Caco-2 (cell line): Measurements from ENCODE around the gene KCNN3. TPM values are rescaled to one million over a fixed set of nuclear protein-coding genes. Genes with fewer than 3 reads are reported as not detected.

Source experiments
- BruUV-seq: library from RNA; stranded (reverse); fragments of 400-500 nt; replicated peaks from 2 replicates; lab custom pipeline; 2021; lab: Mats Ljungman, UMichigan
- CTCF ChIA-PET: fragments of 300-600 bp; sonication (Branson Sonifier 250); formaldehyde crosslinking; loops from one replicate; lab custom pipeline; 2022; ENCODE audit warnings: antibody characterized with exemption; lab: Charles Lee
- POLR2A ChIA-PET: fragments of 300-600 bp; sonication (Branson Sonifier 250); formaldehyde crosslinking; loops from one replicate; lab custom pipeline; 2022; ENCODE audit warnings: antibody characterized with exemption; lab: Charles Lee
- DNase-seq, 2 experiments: peaks; one replicate each; pipeline versions ENCODE4 v3.0.0 to v3.0.0-alpha.2; 2020 to 2022
- H3K27me3 ChIP-seq: replicated peaks from 2 replicates; pipeline ENCODE4 v1.6.0; 2011; ENCODE audit warnings: low read length; ENCODE audit not compliant: control insufficient read depth, insufficient read depth
- H3K36me3 ChIP-seq: 2 replicates; pipeline ENCODE4 v1.5.1; 2011; ENCODE audit warnings: low read length; ENCODE audit not compliant: control insufficient read depth, insufficient read depth
- H3K4me1 ChIP-seq: fragments of 250-450 bp; sonication (Bioruptor Pico); 2 replicates; pipeline ENCODE4 v1.5.1; 2020; ENCODE audit warnings: mild to moderate bottlenecking
- H3K4me3 ChIP-seq: 2 replicates; pipeline ENCODE4 v1.5.1; 2011; ENCODE audit warnings: low read depth, mild to moderate bottlenecking, control low read depth, low read length
- H3K9me3 ChIP-seq: fragments of 250-450 bp; sonication (Bioruptor Pico); 2 replicates; pipeline ENCODE4 v1.5.1; 2020; ENCODE audit warnings: mild to moderate bottlenecking, moderate library complexity
- H3K27ac Mint-ChIP-seq: one replicate; pipeline ENCODE4 v1.8.0; 2022; ENCODE audit warnings: mixed read lengths; ENCODE audit not compliant: unreplicated experiment
- H3K27me3 Mint-ChIP-seq: one replicate; pipeline ENCODE4 v1.8.0; 2022; ENCODE audit warnings: mixed read lengths; ENCODE audit not compliant: insufficient read depth, unreplicated experiment
- H3K36me3 Mint-ChIP-seq: one replicate; pipeline ENCODE4 v1.8.0; 2022; ENCODE audit warnings: mild to moderate bottlenecking, mixed read lengths; ENCODE audit not compliant: insufficient read depth, unreplicated experiment
- H3K4me1 Mint-ChIP-seq: one replicate; pipeline ENCODE4 v1.8.0; 2022; ENCODE audit warnings: low read depth, mixed read lengths; ENCODE audit not compliant: unreplicated experiment
- H3K4me3 Mint-ChIP-seq: one replicate; pipeline ENCODE4 v1.8.0; 2022; ENCODE audit warnings: mild to moderate bottlenecking, moderate library complexity, mixed read lengths; ENCODE audit not compliant: unreplicated experiment
- H3K9me3 Mint-ChIP-seq: one replicate; pipeline ENCODE4 v1.8.0; 2022; ENCODE audit warnings: mixed read lengths; ENCODE audit not compliant: unreplicated experiment
- intact Hi-C: fragments of 100-400 bp; cut with micrococcal nuclease; formaldehyde crosslinking; loops from one replicate; pipeline ENCODE4 v1.10.0; 2022; ENCODE audit not compliant: unreplicated experiment
- total RNA-seq: library from RNA; stranded (reverse); gene quantifications from 2 replicates; pipeline ENCODE4 v1.2.3, GENCODE V29; 2022
- TF ChIP-seq, protein P1 (sequence below), 2 experiments: fragments of 200-600 bp in 1 of 2; IDR thresholded peaks; 1 replicate in 1 of 2; 2 replicates in 1 of 2; pipeline versions ENCODE4 v1.5.1 to v1.8.0; 2011 to 2022; ENCODE audit warnings: antibody characterized with exemption in 1 of 2, control low read depth in 1 of 2, inconsistent platforms in 1 of 2, low read depth in 1 of 2, low read length in 1 of 2, mild to moderate bottlenecking in 1 of 2, moderate library complexity in 1 of 2; ENCODE audit not compliant: insufficient read depth in 1 of 2, severe bottlenecking in 1 of 2, unreplicated experiment in 1 of 2

KCNN3 gene
- total RNA-seq, 1 experiment from 2014 or later: 0.05 TPM

DNA sequence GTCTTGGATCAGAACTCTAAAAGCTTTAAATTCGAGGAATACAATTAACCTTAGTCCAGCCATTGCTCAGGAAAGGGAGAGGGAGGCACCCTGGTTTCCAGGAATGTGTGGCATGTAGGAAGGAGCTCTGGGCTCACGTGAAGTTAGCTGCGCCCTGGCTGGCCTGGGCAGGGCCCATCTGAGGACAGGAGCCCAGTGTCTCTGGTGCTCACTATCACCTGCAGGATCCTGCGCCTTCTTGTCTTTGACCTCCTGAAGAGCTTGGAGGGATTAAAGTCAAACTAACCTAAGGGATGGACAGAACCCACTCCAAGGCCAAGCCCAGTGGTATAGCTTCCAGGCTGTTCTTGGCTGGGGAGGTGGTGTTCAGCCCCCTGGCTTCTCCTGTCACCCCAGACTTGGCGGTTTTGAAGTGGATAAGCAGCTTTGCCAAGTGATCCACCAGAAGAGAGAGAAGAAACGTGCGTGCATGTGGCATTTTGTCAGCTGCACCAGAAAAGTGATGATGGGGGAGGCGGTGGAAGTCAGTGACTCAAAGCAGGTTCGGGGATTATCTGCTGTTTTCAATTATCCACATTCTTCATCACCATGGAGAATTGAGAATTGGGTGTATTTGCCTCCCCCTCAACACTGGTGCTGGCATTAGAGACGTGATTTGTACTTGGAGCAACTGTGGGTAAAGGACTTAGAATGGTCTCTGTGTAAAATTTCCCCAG is 11.9 kb upstream of the KCNN3 start:
- POLR2A ChIA-PET: no interaction called here
- Mint-ChIP-seq H3K4me3 (no peak overlapping the region), H3K4me1 (peaks cover 17% of the 10 kb centered on the region), H3K9me3 (no peaks in the 10 kb centered on the region), H3K36me3 (no peaks in the 10 kb centered on the region), H3K27ac (no peak overlapping the region), H3K27me3 (peaks cover 3% of the 10 kb centered on the region)
- no peaks in the 10 kb centered on the region for H3K27me3 ChIP-seq
- intact Hi-C loops: no loop called here
- H3K9me3 ChIP-seq: no peaks in the 10 kb centered on the region
- no peaks in the 10 kb centered on the region for H3K36me3 ChIP-seq
- H3K4me1 ChIP-seq: peaks cover 16% of the 10 kb centered on the region
- CTCF ChIA-PET: interaction anchor here (1.1 kb wide), 1 partner anchor 108 kb away, joined by 4 read pairs; no protein-coding TSS in a partner anchor
- no peak overlapping the region for H3K4me3 ChIP-seq
- BruUV-seq: no TSS peak
- no peak for DNase-seq
- TF ChIP-seq, protein P1, sequence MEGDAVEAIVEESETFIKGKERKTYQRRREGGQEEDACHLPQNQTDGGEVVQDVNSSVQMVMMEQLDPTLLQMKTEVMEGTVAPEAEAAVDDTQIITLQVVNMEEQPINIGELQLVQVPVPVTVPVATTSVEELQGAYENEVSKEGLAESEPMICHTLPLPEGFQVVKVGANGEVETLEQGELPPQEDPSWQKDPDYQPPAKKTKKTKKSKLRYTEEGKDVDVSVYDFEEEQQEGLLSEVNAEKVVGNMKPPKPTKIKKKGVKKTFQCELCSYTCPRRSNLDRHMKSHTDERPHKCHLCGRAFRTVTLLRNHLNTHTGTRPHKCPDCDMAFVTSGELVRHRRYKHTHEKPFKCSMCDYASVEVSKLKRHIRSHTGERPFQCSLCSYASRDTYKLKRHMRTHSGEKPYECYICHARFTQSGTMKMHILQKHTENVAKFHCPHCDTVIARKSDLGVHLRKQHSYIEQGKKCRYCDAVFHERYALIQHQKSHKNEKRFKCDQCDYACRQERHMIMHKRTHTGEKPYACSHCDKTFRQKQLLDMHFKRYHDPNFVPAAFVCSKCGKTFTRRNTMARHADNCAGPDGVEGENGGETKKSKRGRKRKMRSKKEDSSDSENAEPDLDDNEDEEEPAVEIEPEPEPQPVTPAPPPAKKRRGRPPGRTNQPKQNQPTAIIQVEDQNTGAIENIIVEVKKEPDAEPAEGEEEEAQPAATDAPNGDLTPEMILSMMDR (IDR thresholded peaks at IDR 0.05; ENCODE audit: insufficient read depth in 1 of 2, low read depth in 1 of 2, low read length in 1 of 2, severe bottlenecking in 1 of 2, unreplicated experiment in 1 of 2): no peak

DNA sequence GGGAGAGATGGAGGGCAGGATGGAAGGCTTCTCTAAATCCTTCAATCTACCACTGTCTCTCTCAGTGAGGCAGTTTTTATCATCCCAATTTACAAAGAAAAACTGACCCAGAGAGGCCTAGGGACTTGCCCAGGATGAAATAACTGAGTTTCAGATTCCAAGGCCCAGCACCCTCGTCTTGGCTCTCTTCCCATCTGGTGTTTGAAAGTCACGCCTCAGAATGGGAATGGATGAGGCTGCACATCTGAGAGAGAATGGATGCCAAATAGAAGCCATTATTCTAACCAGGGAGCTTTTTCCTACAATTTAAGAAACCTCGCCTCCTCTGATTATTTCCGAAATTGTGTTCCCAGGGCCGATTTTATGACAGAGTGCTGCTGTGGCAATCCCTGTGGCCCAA is 10.6 kb upstream of the KCNN3 start:
- Histone ChIP-seq H3K27me3 (no peaks in the 10 kb centered on the region), H3K36me3 (no peaks in the 10 kb centered on the region), H3K4me1 (peaks cover 12% of the 10 kb centered on the region), H3K4me3 (no peak overlapping the region), H3K9me3 (no peaks in the 10 kb centered on the region)
- Mint-ChIP-seq H3K36me3 (no peaks in the 10 kb centered on the region), H3K4me1 (peaks cover 17% of the 10 kb centered on the region), H3K27me3 (peaks cover 3% of the 10 kb centered on the region), H3K9me3 (no peaks in the 10 kb centered on the region), H3K27ac (no peak overlapping the region), H3K4me3 (no peak overlapping the region)
- CTCF ChIA-PET: no interaction called here
- TF ChIP-seq, protein P1 (IDR thresholded peaks at IDR 0.05; ENCODE audit: insufficient read depth in 1 of 2, low read depth in 1 of 2, low read length in 1 of 2, severe bottlenecking in 1 of 2, unreplicated experiment in 1 of 2): no peak
- no peak for DNase-seq
- intact Hi-C loops: no loop called here
- POLR2A ChIA-PET: no interaction called here
- no TSS peak for BruUV-seq

DNA sequence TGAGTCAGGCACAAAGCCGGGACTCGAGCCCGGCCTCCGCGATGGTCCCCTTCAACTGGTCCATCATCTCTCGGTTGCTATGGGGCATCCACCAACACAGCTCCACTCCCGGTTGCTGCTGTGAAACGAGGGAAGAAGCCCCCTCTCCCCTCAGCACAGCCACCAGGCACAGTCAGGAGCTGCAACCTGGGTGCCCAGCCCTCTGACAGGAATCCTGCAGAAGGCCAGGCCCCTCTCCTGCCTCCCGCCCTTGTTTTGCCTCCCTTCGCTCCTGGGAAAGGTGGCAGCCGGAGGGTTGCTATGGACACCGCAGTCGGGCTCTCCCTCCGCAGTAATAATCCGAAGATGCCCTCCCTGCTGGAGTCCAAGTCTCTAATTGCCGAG is 8.9 kb upstream of the KCNN3 start:
- ChIA-PET CTCF (interaction anchor here (0.6 to 2.2 kb wide), 18 partner anchors 8 to 400 kb away, joined by 3 to 23 read pairs (median 3); partner anchors contain the start of gene KCNN3), POLR2A (no interaction called here)
- Mint-ChIP-seq H3K4me3 (no peak overlapping the region), H3K4me1 (peaks cover 10% of the 10 kb centered on the region), H3K36me3 (no peaks in the 10 kb centered on the region), H3K9me3 (no peaks in the 10 kb centered on the region), H3K27ac (no peak overlapping the region), H3K27me3 (no peaks in the 10 kb centered on the region)
- Histone ChIP-seq H3K27me3 (no peaks in the 10 kb centered on the region), H3K4me1 (peaks cover 12% of the 10 kb centered on the region), H3K4me3 (no peak overlapping the region), H3K9me3 (no peaks in the 10 kb centered on the region), H3K36me3 (no peaks in the 10 kb centered on the region)
- intact Hi-C loops: loop anchor here (2.0 to 10.0 kb wide), 4 partner anchors 58 to 394 kb away; partner anchors contain the start of genes PMVK and UBE2Q1
- TF ChIP-seq, protein P1 (IDR thresholded peaks at IDR 0.05; ENCODE audit: insufficient read depth in 1 of 2, low read depth in 1 of 2, low read length in 1 of 2, severe bottlenecking in 1 of 2, unreplicated experiment in 1 of 2): no peak
- BruUV-seq: no TSS peak
- DNase-seq: no peak
